ENCODE measurements around the gene DEFB127. TPM values are rescaled to one million over a fixed set of nuclear protein-coding genes. Genes with fewer than 3 reads are reported as not detected.
"Not testable (repeated sequence)": the region's sequence is repeated elsewhere in the genome, so short reads cannot be mapped to it uniquely, and the experiment has no call there.

The DEFB127 gene
- total RNA-seq, 1 experiment from 2014 or later, result not detected

DNA sequence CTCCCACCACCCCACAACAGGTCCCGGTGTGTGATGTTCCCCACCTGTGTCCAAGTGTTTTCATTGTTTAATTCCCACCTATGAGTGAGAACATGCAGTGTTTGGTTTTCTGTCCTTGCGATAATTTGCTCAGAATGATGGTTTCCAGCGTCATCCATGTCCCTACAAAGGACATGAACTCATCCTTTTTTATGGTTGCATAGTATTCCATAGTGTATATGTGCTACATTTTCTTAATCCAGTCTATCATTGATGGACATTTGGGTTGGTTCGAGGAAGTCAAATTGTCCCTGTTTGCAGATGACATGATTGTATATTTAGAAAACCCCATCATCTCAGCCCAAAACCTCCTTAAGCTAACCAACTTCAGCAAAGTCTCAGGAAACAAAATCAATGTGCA lies 46.4 kb downstream of the DEFB127 start:
- not testable (repeated sequence) for H3K4me3 ChIP-seq; H3K36me3 ChIP-seq; H3K4me1 ChIP-seq; DNase-seq; H3K27ac ChIP-seq; H3K9me3 ChIP-seq (replicated peaks)
- peaks cover 13% of the 10 kb centered on the region; the same call in 1 of the 2 replicates for H3K27me3 ChIP-seq

Other genes with a start within 250 kb of the DEFB127 start
- gene DEFB125, start 69.8 kb upstream of the DEFB127 start, total RNA-seq (2014; rRNA removed; shearing (Covaris generic)), result not detected in 2 replicates
- not detected in 2 replicates for gene DEFB126, start 14.9 kb upstream of the DEFB127 start, total RNA-seq (2014; rRNA removed; shearing (Covaris generic))
- gene DEFB128, start 32.3 kb downstream of the DEFB127 start, total RNA-seq (2014; rRNA removed; shearing (Covaris generic)), result not detected in 2 replicates
- not detected in 2 replicates for gene DEFB129, start 69.8 kb downstream of the DEFB127 start, total RNA-seq (2014; rRNA removed; shearing (Covaris generic))
- not detected in 2 replicates for gene DEFB132, start 100.3 kb downstream of the DEFB127 start, total RNA-seq (2014; rRNA removed; shearing (Covaris generic))
- gene C20orf96, start 133.3 kb downstream of the DEFB127 start, total RNA-seq (2014; rRNA removed; shearing (Covaris generic)), result 1.5 and 2.3 TPM in 2 replicates
- 44.8 and 46.5 TPM in 2 replicates for gene ZCCHC3, start 140.1 kb downstream of the DEFB127 start, total RNA-seq (2014; rRNA removed; shearing (Covaris generic))
- 12.7 TPM in 2 replicates for gene SOX12, start 168.1 kb downstream of the DEFB127 start, total RNA-seq (2014; rRNA removed; shearing (Covaris generic))
- 13.2 and 14.9 TPM in 2 replicates for gene NRSN2, start 189.7 kb downstream of the DEFB127 start, total RNA-seq (2014; rRNA removed; shearing (Covaris generic))
- 11.3 and 12.4 TPM in 2 replicates for gene TRIB3, start 223.3 kb downstream of the DEFB127 start, total RNA-seq (2014; rRNA removed; shearing (Covaris generic))